ENCODE data around the gene RAVER1. TPM values are rescaled to one million over a fixed set of nuclear protein-coding genes. Genes with fewer than 3 reads are reported as not detected.
A peak's percentile ranks its signal among the peaks of the same experiment; 100 is the strongest.

RAVER1 gene
- total and polyA plus RNA-seq, 9 of the 15 experiments (the other 6 are each of a cell fraction or from before 2014, with no cell fraction given): 0.06 to 113 (median 7.0) TPM

DNA sequence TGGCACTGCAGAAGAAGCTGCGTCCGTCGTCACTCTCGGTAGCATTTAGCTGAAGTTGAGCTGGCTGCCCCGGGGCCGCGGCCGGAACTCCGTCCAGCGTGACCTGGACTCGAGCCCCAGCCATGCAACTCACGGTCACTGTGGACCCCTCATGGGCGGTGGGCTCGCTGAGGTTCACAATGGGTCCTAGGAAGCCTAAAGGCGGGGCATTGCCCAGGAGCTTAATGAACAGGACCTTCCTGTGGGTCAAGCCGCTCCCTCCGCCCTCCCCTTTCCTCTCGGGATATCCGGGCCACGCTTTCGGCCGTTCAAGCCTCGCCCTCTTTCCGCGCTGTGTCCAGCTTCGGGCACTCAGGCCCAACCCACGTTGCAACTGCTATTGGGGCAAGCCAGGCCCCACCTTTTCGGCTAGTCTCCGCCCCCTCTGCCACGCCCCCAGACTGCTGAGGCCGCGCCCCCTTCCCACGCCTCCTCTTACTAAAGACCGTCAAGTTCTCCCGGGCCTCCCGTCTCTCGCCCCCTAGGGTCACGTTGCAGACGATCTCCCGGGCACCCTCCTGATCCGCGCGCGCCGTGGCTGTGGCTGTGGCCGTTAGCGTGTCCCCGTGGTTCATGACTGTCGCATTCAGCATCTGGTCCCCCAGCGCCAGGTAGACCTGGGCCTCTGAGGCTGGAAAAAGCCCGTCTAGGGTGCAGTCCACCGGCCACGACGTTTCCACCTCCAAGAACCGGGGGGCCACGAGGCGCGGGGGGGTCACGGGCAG lies 1.4 kb upstream of the RAVER1 start (continued):
- TF ChIP-seq, protein P1, sequence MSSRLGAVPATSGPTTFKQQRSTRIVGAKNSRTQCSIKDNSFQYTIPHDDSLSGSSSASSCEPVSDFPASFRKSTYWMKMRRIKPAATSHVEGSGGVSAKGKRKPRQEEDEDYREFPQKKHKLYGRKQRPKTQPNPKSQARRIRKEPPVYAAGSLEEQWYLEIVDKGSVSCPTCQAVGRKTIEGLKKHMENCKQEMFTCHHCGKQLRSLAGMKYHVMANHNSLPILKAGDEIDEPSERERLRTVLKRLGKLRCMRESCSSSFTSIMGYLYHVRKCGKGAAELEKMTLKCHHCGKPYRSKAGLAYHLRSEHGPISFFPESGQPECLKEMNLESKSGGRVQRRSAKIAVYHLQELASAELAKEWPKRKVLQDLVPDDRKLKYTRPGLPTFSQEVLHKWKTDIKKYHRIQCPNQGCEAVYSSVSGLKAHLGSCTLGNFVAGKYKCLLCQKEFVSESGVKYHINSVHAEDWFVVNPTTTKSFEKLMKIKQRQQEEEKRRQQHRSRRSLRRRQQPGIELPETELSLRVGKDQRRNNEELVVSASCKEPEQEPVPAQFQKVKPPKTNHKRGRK (tag; IDR thresholded peaks at IDR 0.05): no peak
- no peak for TF ChIP-seq KDM2B (CRISPR knock-in tag; IDR thresholded peaks at IDR 0.05)
- TF ChIP-seq TARDBP (IDR thresholded peaks at IDR 0.05): 0 out of 2 replicates have a peak, but pooled peaks have one; percentile 18
- TF ChIP-seq, protein P2, sequence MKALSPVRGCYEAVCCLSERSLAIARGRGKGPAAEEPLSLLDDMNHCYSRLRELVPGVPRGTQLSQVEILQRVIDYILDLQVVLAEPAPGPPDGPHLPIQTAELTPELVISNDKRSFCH (CRISPR knock-in tag; IDR thresholded peaks at IDR 0.05): no peak
- TF ChIP-seq, protein P2 (tag; IDR thresholded peaks at IDR 0.05): 0 out of 2 replicates have a peak, but pooled peaks have one; percentile 76
- TF ChIP-seq JUNB (CRISPR knock-in tag; conservative IDR thresholded peaks at IDR 0.05): no peak
- no peak for TF ChIP-seq ZKSCAN1 (IDR thresholded peaks at IDR 0.05; ENCODE audit: low read depth, low read length)
- no peak for TF ChIP-seq ZNF133 (CRISPR knock-in tag; IDR thresholded peaks at IDR 0.05)
- TF ChIP-seq KAT2B (IDR thresholded peaks at IDR 0.05; ENCODE audit: low read depth, low read length): no peak
- TF ChIP-seq MTA2 (IDR thresholded peaks at IDR 0.05; ENCODE audit: low read depth): no peak
- TF ChIP-seq SP2 (IDR thresholded peaks at IDR 0.05; ENCODE audit: extremely low read depth, low read depth, low read length, poor library complexity, severe bottlenecking): no peak
- TF ChIP-seq ZBED1 (IDR thresholded peaks at IDR 0.05): no peak
- TF ChIP-seq MCM7 (IDR thresholded peaks at IDR 0.05): no peak
- no peak for TF ChIP-seq TCFL5 (CRISPR knock-in tag; conservative IDR thresholded peaks at IDR 0.05)
- TF ChIP-seq, protein P3, sequence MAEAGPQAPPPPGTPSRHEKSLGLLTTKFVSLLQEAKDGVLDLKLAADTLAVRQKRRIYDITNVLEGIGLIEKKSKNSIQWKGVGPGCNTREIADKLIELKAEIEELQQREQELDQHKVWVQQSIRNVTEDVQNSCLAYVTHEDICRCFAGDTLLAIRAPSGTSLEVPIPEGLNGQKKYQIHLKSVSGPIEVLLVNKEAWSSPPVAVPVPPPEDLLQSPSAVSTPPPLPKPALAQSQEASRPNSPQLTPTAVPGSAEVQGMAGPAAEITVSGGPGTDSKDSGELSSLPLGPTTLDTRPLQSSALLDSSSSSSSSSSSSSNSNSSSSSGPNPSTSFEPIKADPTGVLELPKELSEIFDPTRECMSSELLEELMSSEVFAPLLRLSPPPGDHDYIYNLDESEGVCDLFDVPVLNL (CRISPR knock-in tag; IDR thresholded peaks at IDR 0.05; ENCODE audit: low read depth): no peak; the same call in 1 of the 2 replicates
- TF ChIP-seq, protein P4, sequence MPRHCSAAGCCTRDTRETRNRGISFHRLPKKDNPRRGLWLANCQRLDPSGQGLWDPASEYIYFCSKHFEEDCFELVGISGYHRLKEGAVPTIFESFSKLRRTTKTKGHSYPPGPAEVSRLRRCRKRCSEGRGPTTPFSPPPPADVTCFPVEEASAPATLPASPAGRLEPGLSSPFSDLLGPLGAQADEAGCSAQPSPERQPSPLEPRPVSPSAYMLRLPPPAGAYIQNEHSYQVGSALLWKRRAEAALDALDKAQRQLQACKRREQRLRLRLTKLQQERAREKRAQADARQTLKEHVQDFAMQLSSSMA (CRISPR knock-in tag; IDR thresholded peaks at IDR 0.05): no peak
- TF ChIP-seq SREBF2 (CRISPR knock-in tag; IDR thresholded peaks at IDR 0.05): no peak
- TF ChIP-seq NR2F6 (CRISPR knock-in tag; IDR thresholded peaks at IDR 0.05): no peak
- TF ChIP-seq, protein P5, sequence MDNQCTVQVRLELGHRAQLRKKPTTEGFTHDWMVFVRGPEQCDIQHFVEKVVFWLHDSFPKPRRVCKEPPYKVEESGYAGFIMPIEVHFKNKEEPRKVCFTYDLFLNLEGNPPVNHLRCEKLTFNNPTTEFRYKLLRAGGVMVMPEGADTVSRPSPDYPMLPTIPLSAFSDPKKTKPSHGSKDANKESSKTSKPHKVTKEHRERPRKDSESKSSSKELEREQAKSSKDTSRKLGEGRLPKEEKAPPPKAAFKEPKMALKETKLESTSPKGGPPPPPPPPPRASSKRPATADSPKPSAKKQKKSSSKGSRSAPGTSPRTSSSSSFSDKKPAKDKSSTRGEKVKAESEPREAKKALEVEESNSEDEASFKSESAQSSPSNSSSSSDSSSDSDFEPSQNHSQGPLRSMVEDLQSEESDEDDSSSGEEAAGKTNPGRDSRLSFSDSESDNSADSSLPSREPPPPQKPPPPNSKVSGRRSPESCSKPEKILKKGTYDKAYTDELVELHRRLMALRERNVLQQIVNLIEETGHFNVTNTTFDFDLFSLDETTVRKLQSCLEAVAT (IDR thresholded peaks at IDR 0.05): no peak
- no peak for TF ChIP-seq HNRNPL (IDR thresholded peaks at IDR 0.05; ENCODE audit: low read depth, low read length)
- TF ChIP-seq HDAC6 (IDR thresholded peaks at IDR 0.05; ENCODE audit: low read depth, low read length): no peak
- TF ChIP-seq ZNF134 (CRISPR knock-in tag; conservative IDR thresholded peaks at IDR 0.05): no peak
- no peak; the same call in 1 of the 2 replicates for TF ChIP-seq KLF1 (tag; IDR thresholded peaks at IDR 0.05)
- TF ChIP-seq KHSRP (IDR thresholded peaks at IDR 0.05): no peak
- no peak for TF ChIP-seq KLF10 (CRISPR knock-in tag; IDR thresholded peaks at IDR 0.05)

Data from K562 (cell line).